ENCODE data around the gene KY.

The KY gene

GRCh38 chr3:134655706-134656105 is 4.9 kb upstream of the KY start:
- no peak for DNase-seq (ENCODE audit: low read depth)
- no peak for TF ChIP-seq CTCF (IDR thresholded peaks at IDR 0.05; ENCODE audit: control insufficient read depth, extremely low read depth, insufficient read depth)
- H3K4me3 ChIP-seq (ENCODE audit: low read depth, low read length), result no peak overlapping the region

- no peak overlapping the region for H3K4me3 ChIP-seq (ENCODE audit: low read depth, low read length)
- DNase-seq (ENCODE audit: low read depth), result no peak
- TF ChIP-seq CTCF (IDR thresholded peaks at IDR 0.05; ENCODE audit: control insufficient read depth, extremely low read depth, insufficient read depth), result no peak
Observed at GRCh38 chr3:134654031-134654430, 3.2 kb upstream of the KY start.

- no peak overlapping the region for H3K4me3 ChIP-seq (ENCODE audit: low read depth, low read length)
- DNase-seq (ENCODE audit: low read depth), result no peak
- no peak for TF ChIP-seq CTCF (IDR thresholded peaks at IDR 0.05; ENCODE audit: control insufficient read depth, extremely low read depth, insufficient read depth)
Observed at GRCh38 chr3:134652886-134653630, 2.2 kb upstream of the KY start.

GRCh38 chr3:134652409-134652831 is 1.6 kb upstream of the KY start:
- TF ChIP-seq CTCF (IDR thresholded peaks at IDR 0.05; ENCODE audit: control insufficient read depth, extremely low read depth, insufficient read depth), result no peak
- DNase-seq (ENCODE audit: low read depth), result peak; percentile 11
- no peak overlapping the region for H3K4me3 ChIP-seq (ENCODE audit: low read depth, low read length)

GRCh38 chr3:134651347-134652041 is 672 bp upstream of the KY start:
- no peak for DNase-seq (ENCODE audit: low read depth)
- no peak for TF ChIP-seq CTCF (IDR thresholded peaks at IDR 0.05; ENCODE audit: control insufficient read depth, extremely low read depth, insufficient read depth)
- H3K4me3 ChIP-seq (ENCODE audit: low read depth, low read length), result no peak overlapping the region

- no peak for TF ChIP-seq CTCF (IDR thresholded peaks at IDR 0.05; ENCODE audit: control insufficient read depth, extremely low read depth, insufficient read depth)
- H3K4me3 ChIP-seq (ENCODE audit: low read depth, low read length), result no peak overlapping the region
- DNase-seq (ENCODE audit: low read depth), result no peak
Observed at GRCh38 chr3:134649106-134649705, 1.6 kb downstream of the KY start.

Data from LNCaP clone FGC (cell line).